Measurements from ENCODE around the gene THRAP3.
A peak's percentile ranks its signal among the peaks of the same experiment; 100 is the strongest.

THRAP3 gene, protein sequence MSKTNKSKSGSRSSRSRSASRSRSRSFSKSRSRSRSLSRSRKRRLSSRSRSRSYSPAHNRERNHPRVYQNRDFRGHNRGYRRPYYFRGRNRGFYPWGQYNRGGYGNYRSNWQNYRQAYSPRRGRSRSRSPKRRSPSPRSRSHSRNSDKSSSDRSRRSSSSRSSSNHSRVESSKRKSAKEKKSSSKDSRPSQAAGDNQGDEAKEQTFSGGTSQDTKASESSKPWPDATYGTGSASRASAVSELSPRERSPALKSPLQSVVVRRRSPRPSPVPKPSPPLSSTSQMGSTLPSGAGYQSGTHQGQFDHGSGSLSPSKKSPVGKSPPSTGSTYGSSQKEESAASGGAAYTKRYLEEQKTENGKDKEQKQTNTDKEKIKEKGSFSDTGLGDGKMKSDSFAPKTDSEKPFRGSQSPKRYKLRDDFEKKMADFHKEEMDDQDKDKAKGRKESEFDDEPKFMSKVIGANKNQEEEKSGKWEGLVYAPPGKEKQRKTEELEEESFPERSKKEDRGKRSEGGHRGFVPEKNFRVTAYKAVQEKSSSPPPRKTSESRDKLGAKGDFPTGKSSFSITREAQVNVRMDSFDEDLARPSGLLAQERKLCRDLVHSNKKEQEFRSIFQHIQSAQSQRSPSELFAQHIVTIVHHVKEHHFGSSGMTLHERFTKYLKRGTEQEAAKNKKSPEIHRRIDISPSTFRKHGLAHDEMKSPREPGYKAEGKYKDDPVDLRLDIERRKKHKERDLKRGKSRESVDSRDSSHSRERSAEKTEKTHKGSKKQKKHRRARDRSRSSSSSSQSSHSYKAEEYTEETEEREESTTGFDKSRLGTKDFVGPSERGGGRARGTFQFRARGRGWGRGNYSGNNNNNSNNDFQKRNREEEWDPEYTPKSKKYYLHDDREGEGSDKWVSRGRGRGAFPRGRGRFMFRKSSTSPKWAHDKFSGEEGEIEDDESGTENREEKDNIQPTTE
- 220 to 325 (median 293) reads per million in 9 experiments for total RNA-seq

DNA sequence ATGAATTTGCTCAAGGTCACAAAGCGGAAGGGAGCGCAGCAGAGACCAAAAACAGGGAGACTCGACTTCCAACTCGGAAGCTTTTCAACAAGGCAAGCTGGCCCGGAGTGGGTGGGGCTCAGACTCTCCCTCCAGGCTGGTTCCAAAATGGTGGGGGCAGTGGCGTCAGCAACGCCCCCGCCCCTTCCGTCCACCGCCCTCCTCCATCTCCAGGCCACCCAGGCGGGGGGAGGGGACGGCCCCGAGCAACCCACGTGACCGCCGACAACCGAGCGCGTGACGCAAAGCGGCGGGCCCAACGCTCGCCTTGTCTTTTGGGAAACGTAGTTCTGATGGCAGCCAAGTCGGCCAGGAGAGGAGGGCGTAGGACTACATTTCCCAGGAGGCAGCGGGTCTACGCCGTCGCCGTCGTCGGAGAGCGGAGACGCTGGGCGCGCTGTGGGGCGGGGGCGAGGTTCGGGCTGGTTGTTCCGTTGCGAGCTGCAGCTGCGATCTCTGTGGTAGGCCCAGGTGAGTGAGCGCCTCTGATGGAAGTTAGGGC lies at the start of gene THRAP3:
THRAP3 (plus strand) TSS at position 448 of the 541 bp plus-strand sequence. CDS start 58,121 bp downstream, outside the sequence.
- peak within 1 kb of the TSS; percentile 96 to 98 for H3K4me3 Mint-ChIP-seq
- peaks cover 24 to 31% of the 10 kb centered on the region in 2 donors for H3K4me1 Mint-ChIP-seq (ENCODE audit: low read depth in 2 of 2)
- DNase-seq, result peak; percentile 99
- ATAC-seq (replicated peaks), result peak; percentile 84
- H3K36me3 Mint-ChIP-seq (ENCODE audit: insufficient read depth), result peaks cover 46% of the 10 kb centered on the region
- H3K9me3 Mint-ChIP-seq, result no peaks in the 10 kb centered on the region
- peak within 1 kb of the TSS; percentile 99 for H3K27ac Mint-ChIP-seq
- no peaks in the 10 kb centered on the region for H3K27me3 Mint-ChIP-seq

DNA sequence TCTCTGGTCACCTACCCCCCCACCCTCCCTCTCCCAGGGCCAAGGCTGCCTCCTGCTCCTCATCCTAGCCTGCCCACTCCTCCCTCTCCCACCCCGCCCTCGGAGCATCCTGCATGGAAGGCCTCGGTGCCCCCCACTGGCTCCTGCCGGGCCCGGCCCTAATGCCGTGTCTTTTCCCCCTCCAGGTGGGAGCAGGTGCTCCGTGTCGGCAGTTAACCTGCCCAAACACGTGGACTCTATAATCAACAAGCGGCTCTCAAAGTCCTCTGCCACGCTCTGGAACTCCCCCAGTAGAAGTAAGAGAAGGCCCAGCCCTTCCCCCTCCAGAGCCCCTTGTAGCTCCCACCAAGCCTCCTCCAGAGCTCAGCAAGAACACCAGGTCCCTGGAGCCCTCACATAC lies 49.5 kb upstream of the THRAP3 start:
- no peaks in the 10 kb centered on the region for H3K9me3 Mint-ChIP-seq
- peak overlapping the region; percentile 19 to 83 for H3K27ac Mint-ChIP-seq
- H3K27me3 Mint-ChIP-seq, result no peaks in the 10 kb centered on the region
- ATAC-seq (replicated peaks), result no peak
- no peak overlapping the region for H3K4me3 Mint-ChIP-seq
- H3K36me3 Mint-ChIP-seq (ENCODE audit: insufficient read depth), result peaks cover 75% of the 10 kb centered on the region
- no peak for DNase-seq
- peaks cover 12 to 15% of the 10 kb centered on the region in 2 donors for H3K4me1 Mint-ChIP-seq (ENCODE audit: low read depth in 2 of 2)

DNA sequence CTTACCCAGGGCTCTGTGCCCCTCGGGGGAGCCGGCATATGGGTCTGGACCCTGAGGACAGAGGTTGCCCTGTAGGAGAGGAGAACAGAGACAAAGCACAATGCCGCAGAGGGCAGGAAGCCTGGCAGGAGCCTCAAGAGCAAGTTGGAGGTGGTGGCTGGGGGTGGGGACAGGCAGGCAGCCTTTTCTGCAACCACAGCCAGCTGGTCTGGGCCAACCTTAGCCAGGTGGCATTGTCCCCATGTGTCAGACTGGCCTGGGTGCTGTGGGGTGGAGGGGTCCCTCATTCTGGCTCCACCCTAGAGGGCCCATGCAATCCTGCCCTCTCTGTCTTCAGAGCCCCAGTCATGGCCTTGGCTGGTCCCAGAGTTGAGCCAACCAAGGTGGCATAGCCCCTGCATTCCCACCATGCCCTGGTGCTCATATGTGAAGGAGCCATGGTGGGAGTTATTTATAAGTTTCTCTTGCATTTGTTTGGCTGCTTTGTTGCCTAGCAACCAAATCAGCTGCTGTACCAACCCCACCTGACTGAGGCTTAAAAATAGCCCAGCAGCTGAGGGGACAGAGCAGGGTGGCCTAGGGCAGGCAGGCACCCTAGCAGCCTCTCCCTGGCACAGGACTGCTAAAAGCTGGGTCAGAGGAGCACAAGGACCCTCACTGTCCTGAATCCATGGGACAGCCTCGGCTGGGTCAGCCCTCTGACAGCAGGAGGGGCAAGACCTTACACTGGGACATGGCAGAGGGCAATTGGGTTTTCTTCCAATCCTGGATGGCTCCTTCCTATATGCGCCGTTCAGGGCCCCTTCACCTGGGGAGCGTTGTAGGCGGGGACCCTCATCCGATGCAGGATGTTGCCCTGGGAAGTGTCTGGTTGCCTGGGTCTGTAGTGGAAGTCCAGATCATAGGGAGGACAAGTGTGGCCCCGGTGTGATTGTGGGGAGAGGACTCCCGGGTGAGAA lies 48.8 kb upstream of the THRAP3 start:
- DNase-seq, result no peak
- peak overlapping the region; percentile 19 to 83 for H3K27ac Mint-ChIP-seq
- peaks cover 10 to 12% of the 10 kb centered on the region in 2 donors for H3K4me1 Mint-ChIP-seq (ENCODE audit: low read depth in 2 of 2)
- H3K27me3 Mint-ChIP-seq, result no peaks in the 10 kb centered on the region
- no peaks in the 10 kb centered on the region for H3K9me3 Mint-ChIP-seq
- no peak for ATAC-seq (replicated peaks)
- H3K4me3 Mint-ChIP-seq, result no peak overlapping the region
- peaks cover 76% of the 10 kb centered on the region for H3K36me3 Mint-ChIP-seq (ENCODE audit: insufficient read depth)

DNA sequence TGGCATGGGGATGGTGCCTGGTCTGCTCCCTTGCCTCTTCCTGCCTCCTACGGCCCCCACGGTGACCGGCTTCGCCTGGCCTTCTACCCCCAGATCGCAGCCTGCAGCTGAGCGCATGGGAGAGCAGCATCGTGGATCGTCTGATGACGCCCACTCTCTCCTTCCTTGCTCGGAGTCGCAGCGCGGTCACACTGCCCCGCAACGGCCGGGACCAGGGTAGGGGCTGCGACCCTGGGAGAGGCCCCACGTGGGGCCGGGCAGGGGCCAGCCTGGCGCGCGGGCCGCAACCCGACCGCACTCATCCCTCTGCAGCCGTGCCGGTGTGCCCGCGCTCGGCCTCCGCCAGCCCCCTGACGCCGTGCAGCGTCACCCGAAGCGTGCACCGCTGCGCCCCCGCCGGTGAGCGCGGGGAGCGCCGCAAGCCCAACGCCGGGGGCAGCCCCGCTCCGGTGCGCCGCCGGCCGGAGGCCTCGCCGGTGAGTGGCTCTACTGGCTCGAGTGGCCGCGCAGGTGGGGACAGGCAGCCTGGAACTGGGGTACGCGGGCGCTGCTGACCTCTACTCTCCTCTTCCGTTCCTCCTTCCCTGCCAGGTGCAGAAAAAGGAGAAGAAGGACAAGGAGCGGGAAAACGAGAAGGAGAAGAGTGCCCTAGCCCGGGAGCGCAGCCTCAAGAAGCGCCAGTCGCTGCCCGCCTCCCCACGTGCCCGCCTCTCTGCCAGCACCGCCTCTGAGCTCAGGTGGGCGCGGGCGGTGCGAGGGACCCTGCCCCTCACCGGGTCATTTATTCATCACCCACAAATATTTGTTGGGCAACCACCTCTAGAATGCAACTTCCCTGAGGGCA lies 47.9 kb upstream of the THRAP3 start:
- Mint-ChIP-seq H3K27ac (no peak overlapping the region), H3K9me3 (no peaks in the 10 kb centered on the region), H3K27me3 (no peaks in the 10 kb centered on the region), H3K36me3 (ENCODE audit: insufficient read depth) (peaks cover 77% of the 10 kb centered on the region), H3K4me1 (ENCODE audit: low read depth in 2 of 2) (peaks cover 7 to 9% of the 10 kb centered on the region in 2 donors), H3K4me3 (no peak overlapping the region)
- no peak for DNase-seq
- ATAC-seq (replicated peaks), result no peak

DNA sequence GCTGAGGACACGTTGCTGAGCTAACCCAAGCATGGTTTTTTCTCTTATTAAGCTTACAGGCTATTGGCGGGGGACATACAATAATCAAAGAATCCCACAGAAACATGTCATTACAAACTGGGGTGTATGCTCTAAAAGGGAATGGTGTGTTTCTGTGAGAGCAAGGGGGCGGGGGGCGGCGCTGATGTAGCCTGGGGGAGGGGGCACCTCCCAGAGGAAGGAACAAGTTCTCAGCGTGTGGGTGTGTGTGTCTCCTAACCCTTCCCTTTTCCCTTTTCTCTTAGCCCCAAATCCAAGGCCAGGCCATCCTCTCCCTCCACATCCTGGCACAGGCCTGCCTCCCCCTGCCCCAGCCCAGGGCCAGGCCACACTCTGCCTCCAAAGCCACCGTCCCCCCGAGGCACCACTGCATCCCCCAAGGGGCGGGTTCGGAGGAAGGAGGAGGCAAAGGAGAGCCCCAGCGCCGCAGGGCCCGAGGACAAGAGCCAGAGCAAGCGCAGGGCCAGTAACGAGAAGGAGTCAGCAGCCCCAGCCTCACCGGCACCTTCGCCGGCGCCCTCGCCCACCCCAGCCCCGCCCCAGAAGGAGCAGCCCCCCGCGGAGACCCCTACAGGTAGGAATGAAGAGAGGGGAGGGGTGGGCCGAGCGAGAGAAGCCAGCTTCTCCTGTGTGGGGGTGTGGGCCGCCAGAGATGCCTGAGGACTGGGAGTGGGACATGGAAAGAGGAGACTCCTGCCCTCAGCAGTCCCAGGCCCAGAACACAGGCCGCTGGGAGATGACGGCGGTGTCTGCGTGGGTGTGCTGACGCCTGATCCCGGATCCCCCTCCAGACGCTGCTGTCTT lies 46.4 kb upstream of the THRAP3 start:
- Mint-ChIP-seq H3K4me1 (ENCODE audit: low read depth in 2 of 2) (peaks cover 7 to 12% of the 10 kb centered on the region in 2 donors), H3K4me3 (no peak overlapping the region), H3K36me3 (ENCODE audit: insufficient read depth) (peaks cover 76% of the 10 kb centered on the region), H3K27ac (no peak overlapping the region), H3K27me3 (no peaks in the 10 kb centered on the region), H3K9me3 (no peaks in the 10 kb centered on the region)
- DNase-seq, result no peak
- ATAC-seq (replicated peaks), result no peak

DNA sequence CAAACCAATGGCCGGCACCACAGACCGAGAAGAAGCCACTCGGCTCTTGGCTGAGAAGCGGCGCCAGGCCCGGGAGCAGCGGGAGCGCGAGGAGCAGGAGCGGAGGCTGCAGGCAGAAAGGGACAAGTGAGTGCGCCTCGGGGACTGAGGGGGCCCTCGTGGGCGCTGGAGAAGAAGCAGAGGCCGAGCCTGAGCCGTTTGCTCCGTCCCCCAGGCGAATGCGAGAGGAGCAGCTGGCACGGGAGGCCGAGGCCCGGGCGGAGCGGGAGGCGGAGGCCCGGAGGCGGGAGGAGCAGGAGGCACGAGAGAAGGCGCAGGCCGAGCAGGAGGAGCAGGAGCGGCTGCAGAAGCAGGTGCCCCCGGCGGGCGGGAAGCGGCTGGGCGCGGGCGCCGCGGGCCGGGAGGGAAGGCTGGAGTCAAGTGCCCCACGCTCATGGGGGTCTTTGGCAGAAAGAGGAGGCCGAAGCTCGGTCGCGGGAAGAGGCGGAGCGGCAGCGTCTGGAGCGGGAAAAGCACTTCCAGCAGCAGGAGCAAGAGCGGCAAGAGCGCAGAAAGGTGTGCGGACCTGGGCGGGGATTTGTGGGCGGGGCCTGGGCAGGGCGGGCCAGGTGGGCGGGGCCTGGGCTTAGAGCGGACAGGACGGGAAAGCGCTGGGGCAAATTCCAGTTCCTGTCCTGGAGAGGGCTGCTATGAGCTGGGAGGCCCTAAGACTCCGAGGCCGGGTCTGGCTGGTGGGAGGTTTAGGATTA lies 45.6 kb upstream of the THRAP3 start:
- H3K36me3 Mint-ChIP-seq (ENCODE audit: insufficient read depth), result peaks cover 68% of the 10 kb centered on the region
- DNase-seq (no peak), ATAC-seq (replicated peaks) (no peak)
- no peak overlapping the region for H3K4me3 Mint-ChIP-seq
- H3K27me3 Mint-ChIP-seq, result no peaks in the 10 kb centered on the region
- peaks cover 7 to 18% of the 10 kb centered on the region in 2 donors for H3K4me1 Mint-ChIP-seq (ENCODE audit: low read depth in 2 of 2)
- no peaks in the 10 kb centered on the region for H3K9me3 Mint-ChIP-seq
- H3K27ac Mint-ChIP-seq, result peak overlapping the region in 1 of 2 donors; percentile 78

DNA sequence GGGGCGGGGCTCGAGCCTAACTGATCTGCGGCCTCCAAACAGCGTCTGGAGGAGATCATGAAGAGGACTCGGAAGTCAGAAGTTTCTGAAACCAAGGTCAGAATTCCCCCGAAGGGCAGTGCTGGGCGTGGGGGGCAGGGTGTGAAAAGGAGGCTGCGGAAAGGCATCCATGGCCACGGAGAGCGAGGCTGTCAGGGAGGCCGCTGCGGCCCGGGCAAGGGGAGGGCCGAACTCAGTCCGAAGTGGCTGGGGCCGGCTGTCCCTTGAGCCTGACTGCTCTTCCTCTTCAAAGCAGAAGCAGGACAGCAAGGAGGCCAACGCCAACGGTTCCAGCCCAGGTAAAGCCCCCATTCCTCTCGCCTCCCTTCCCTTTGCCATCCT lies 45.0 kb upstream of the THRAP3 start:
- Mint-ChIP-seq H3K4me3 (no peak overlapping the region), H3K9me3 (no peaks in the 10 kb centered on the region), H3K27ac (peak overlapping the region in 1 of 2 donors; percentile 78), H3K4me1 (ENCODE audit: low read depth in 2 of 2) (peaks cover 6 to 12% of the 10 kb centered on the region in 2 donors), H3K27me3 (no peaks in the 10 kb centered on the region), H3K36me3 (ENCODE audit: insufficient read depth) (peaks cover 65% of the 10 kb centered on the region)
- ATAC-seq (replicated peaks) (no peak), DNase-seq (no peak)

DNA sequence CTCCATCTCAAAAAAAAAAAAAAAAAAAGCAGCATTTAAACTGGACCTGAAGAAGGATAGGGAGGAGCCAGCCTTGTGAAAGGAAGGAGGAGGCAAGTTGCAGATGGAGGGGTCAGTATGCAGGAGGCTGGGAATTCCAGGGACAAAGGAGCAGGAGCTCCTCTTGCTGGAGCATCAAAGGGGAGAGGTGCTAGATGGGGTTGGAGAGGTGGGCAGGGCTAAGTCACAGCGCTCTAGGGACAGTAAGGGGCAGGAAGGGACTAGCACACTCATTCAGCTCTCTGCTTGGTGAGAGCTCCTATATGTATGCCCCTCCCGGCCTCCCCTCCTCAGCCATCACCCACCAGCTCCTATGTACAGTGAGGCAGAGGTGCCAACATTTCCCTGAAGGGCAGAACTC lies 41.5 kb upstream of the THRAP3 start:
- Mint-ChIP-seq H3K4me1 (ENCODE audit: low read depth in 2 of 2) (peaks cover 2 to 16% of the 10 kb centered on the region in 2 donors), H3K36me3 (ENCODE audit: insufficient read depth) (peaks cover 48% of the 10 kb centered on the region), H3K27me3 (no peaks in the 10 kb centered on the region), H3K9me3 (no peaks in the 10 kb centered on the region), H3K27ac (peak overlapping the region in 1 of 2 donors; percentile 22), H3K4me3 (no peak overlapping the region)
- ATAC-seq (replicated peaks) (peak; percentile 24), DNase-seq (no peak)

DNA sequence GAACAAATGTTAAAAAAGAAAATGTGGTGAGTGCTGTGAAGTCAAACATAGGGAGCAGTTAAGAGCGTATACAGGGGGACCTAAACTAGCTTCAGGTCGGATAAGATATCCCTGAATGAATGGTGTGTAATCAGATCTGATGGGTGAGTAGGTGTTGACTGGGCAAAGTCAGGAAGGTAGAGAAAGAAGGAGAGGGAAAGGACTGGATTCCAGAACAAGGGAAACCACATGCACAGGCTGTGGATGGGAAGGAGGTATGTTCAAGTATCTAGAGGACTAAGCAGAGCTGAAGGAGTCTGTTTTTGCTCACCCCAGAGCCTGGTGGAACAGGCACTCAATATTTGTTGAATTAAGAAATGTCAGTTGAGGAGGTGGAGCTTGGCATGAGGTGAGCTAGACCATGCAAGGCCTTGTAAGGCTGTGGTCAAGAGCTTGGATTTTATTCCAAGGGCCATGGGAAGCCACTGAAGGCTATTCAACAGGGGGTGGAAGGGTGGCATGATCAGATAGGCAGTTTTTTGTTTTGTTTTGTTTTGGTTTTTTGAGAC lies 40.9 kb upstream of the THRAP3 start:
- DNase-seq, result no peak
- Mint-ChIP-seq H3K27me3 (no peaks in the 10 kb centered on the region), H3K27ac (peak overlapping the region in 1 of 2 donors; percentile 22), H3K9me3 (no peaks in the 10 kb centered on the region), H3K4me3 (no peak overlapping the region), H3K4me1 (ENCODE audit: low read depth in 2 of 2) (peaks cover 7 to 20% of the 10 kb centered on the region in 2 donors), H3K36me3 (ENCODE audit: insufficient read depth) (peaks cover 45% of the 10 kb centered on the region)
- no peak for ATAC-seq (replicated peaks)

DNA sequence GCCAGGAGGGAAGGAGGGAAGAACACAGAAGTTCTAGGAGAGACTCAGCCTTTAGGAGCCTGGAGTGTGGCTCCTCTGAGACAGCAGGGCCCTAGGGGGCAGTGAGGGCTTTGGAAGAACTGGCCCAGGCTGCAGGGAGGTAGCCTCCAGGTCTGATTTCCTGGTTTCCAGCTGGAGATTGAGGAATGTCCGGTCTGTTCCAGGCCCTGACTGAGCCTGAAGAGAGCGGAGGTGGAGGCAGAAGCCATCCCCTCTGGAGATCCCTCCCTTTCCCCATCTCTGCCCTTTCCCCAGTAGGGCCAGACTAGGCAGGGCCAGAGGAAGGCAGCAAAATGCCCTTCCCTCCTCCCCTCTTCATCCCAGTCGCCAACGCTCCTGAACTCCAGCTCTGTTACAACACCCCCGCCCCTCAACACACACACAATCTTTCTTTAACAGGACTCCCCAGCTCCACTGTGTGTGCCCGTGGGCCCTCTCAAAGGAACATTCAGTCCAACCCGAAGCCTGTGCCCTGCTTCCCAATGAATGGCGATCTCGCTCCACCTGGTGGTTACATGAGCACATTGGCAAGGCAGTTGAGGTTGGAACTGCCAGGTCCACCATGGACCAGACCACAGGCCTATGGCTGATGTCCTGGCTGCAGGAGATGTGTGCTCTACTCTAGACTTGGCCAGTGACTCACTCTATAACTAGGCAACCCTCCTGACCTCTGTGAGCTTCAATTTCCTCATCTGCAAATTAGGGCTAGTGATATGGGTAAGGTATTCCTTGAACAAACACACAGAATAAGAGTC lies 36.2 kb upstream of the THRAP3 start:
- DNase-seq (peak; percentile 77 to 81 (median 80)), ATAC-seq (replicated peaks) (peak; percentile 99)
- H3K4me3 Mint-ChIP-seq, result no peak overlapping the region
- peaks cover 5 to 16% of the 10 kb centered on the region in 2 donors for H3K4me1 Mint-ChIP-seq (ENCODE audit: low read depth in 2 of 2)
- no peaks in the 10 kb centered on the region for H3K27me3 Mint-ChIP-seq
- peaks cover 7% of the 10 kb centered on the region for H3K36me3 Mint-ChIP-seq (ENCODE audit: insufficient read depth)
- H3K27ac Mint-ChIP-seq, result peak overlapping the region; percentile 61 to 71
- H3K9me3 Mint-ChIP-seq, result no peaks in the 10 kb centered on the region

All from effector memory CD8-positive, alpha-beta T cell (primary cell).